8988T (cell line): ENCODE measurements around the gene TUBA1C.
"Not testable (repeated sequence)": the region's sequence is repeated elsewhere in the genome, so short reads cannot be mapped to it uniquely, and the experiment has no call there.

ENCODE experiments used
- DNase-seq: peaks from one replicate; pipeline ENCODE4 v3.0.0; 2011

TUBA1C gene

DNA sequence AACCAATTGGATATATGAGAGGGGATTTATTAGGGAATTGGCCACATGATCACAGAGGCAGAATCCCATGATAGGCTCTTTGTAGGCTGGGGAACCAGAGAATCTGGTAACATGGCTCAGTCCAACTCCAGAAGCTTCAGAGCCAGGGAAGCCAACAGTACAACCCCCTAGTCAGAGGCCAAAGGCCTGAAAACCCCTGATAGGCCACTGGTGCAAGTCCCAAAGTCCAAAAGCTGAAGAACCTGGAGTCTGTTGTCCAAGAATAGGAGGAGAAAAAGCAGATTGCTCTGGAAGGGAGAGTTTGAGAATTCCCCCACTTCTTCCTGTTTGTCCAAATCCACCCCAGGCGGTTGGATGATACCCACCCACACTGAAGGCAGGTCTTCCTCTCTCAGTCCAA, 49.9 kb downstream of the TUBA1C start:
- no peak for DNase-seq

DNA sequence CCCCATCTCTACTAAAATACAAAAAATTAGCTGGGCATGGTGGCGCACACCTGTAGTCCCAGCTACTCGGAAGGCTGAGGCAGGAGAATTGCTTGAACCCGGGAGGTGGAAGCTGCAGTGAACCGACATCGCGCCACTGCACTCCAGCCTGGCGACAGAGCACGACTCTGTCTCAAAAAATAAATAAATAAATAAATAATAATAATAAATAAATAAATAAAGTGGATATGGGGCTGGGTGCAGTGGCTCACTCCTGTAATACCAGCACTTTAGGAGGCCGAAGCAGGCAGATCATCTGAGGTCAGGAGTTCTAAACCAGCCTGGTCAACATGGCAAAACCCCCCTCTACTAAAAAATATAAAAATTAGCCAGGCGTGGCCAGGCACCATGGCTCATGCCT, 52.2 kb downstream of the TUBA1C start:
- DNase-seq: not testable (repeated sequence)

DNA sequence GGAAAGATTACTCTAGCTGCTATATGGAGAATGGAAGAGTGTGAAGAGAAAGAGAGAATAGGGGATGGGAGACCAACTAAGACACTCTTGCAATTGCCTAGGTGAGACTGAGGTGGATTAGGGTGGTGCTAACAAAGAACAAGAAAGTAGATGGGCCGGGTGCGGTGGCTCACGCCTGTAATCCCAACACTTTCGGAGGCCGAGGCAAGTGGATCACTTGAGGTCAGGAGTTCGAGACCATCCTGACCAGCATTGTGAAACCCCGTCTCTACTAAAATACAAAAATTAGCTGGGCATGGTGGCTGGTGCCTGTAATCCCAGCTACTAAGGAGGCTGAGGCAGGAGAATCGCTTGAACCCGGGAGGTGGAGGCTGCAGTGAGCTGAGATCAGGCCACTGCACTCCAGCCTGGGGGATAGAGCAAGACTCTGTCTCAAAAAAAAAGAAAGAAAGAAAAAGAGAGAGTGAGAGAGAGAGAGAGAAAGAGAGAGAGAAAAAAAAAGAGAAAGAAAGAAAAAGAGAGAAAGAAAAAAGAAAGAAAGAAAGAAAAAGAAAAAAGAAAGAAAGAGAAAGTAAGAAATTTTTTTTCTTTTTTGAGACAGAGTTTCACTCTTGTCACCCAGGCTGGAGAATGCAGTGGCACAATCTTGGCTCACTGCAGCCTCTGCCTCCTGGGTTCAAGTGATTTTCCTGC, 55.7 kb downstream of the TUBA1C start:
- DNase-seq: not testable (repeated sequence)

DNA sequence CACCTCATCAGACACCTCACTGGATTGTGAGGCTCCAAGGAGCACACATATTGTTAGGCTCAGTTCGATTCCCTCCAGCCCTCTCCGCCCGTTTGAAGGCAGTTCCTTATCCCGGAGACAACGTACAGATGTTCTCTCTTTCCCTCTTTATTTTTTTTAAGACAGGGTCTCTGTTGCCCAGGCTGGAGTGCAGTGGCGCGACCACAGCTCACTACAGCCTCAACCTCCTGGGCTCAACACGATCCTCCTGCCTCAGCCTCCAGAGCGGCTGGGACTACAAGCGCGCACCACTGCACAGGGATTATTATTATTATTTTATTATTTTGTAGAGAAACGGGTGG, 57.5 kb downstream of the TUBA1C start:
- no peak for DNase-seq

DNA sequence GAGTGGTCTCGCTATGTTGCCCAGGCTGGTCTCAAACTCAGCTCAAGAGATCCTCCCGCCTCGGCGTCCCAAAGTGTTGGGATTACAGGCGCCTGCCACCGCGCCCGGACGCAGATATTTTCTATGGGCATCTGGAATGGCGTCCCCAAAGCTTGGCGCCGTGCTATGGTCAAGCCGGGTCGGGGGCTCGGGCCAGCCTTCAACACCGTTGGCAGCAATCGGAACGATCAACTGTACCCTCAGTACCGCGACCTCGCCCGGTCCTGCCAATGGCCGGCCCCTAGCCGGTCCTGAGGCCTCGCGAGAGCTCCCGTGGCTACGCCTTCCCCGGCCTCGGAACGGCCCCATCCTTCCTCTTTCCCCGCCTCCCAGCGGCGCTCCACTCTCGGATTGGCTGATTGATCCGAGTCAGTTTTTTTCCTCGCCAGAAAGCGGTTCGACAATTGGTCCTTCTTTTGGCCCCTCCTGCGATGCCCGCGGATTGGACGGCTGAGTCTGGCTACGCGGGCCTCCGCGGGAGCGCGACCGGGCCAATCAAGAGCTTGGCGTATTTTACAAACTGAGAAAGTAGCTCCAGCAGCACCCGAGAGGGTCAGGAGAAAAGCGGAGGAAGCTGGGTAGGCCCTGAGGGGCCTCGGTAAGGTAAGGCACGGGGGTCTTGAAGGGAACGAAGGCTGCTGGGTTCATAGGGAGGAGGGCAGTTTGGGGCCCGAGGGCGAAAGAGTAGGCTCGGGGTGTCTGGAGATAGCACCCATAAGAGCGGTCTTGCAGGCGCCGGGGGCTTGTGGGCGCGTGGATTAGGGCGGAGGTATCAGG, 58.0 kb downstream of the TUBA1C start, which contains the start of gene TROAP:
Gene TROAP (plus strand): TSS at position 548 of the 816 bp plus-strand sequence. CDS start 354 bp downstream, outside the sequence.
- peak; percentile 97 for DNase-seq

DNA sequence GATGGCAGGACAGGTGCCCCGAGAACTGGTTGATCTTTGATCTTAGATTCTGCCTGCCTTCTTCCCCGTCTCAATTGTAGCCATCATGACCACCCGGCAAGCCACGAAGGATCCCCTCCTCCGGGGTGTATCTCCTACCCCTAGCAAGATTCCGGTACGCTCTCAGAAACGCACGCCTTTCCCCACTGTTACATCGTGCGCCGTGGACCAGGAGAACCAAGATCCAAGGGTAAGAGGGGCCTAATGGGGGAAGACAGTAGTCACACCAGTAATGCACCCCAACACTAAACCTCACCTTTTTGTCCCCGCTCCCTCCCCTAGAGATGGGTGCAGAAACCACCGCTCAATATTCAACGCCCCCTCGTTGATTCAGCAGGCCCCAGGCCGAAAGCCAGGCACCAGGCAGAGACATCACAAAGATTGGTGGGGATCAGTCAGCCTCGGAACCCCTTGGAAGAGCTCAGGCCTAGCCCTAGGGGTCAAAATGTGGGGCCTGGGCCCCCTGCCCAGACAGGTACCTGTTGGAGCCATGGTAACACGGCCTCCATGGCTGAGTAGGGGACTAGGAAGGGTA, 58.7 kb downstream of the TUBA1C start:
- no peak for DNase-seq
